GM19099 (cell line): ENCODE results near the gene TST.

Experiments used
- POLR2A ChIP-seq: IDR thresholded peaks from 3 replicates; pipeline ENCODE4 v1.6.1; 2011; ENCODE audit warnings: low read depth; ENCODE audit not compliant: insufficient read length; ENCODE audit errors: extremely low read depth

TST gene

DNA sequence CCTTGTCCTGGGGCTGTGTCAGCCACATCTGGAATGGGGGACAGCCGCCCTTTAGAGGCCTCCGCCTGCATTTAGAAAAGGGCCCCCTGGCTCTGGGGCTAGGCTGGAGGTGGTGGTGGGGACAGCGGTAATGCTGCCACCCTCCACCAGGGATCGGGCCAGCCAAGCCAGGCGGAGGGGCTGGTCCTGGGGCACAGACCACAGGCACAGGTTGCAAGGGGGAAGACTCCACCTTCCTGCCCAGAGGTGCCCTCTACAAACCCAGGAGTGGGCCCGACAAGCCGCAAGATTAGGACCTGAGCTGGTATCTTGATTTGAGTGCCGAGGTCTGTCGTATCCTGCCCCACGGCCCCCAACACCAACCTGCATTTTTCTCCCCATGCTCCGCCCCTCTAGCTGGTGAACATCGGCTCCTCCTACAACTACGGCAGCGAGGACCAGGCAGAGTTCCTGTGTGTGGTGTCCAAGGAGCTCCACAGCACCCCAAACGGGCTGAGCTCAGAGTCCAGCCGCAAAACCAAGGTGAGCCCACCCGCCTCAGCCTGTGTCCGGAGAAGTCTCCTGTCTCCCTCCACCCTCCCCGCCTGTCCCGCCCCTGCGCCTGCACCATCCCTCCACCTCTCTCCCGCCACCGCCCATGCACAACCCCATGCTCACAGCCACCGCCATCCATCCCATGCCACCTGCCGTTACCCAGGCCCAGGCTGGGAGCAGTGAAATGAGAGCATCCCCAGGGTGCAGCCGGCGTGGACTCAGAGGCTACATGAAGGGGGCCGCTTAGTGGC, 39.9 kb upstream of the TST start:
- TF ChIP-seq POLR2A, result no peak

DNA sequence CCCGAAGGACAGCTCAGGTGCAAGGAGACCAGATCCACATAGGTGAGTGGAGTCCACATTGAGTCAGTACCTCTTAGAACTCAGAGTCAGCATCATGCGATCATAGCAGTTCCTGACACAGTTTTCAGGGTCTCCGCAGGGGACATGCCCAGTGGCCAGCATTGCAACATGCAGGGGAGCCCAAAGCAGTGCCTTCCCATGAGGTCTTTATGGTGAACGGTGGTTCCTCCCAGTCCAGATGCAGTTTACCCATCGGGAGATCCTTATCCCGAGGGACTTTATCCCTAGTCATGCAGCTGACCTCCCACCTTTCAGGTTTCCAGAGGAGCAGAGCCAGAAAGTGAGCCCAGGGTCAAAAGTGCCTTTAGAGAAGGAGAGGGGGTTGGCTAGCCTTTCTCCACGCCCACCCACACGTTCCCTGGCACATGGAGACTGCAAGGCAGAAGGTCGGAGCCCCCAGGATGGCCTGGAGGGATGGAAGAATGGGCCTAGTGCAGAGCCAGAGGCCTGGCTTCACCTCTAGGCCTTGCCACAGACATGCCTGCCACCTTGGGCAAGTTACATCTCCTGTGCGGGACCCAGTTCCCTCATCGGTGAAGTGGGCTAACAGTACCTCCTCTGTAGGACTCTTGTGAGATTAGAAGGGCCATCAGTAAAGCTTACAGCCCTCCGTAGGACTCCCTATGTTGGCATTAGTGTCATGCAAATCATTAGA, 38.7 kb upstream of the TST start:
- TF ChIP-seq POLR2A, result no peak

DNA sequence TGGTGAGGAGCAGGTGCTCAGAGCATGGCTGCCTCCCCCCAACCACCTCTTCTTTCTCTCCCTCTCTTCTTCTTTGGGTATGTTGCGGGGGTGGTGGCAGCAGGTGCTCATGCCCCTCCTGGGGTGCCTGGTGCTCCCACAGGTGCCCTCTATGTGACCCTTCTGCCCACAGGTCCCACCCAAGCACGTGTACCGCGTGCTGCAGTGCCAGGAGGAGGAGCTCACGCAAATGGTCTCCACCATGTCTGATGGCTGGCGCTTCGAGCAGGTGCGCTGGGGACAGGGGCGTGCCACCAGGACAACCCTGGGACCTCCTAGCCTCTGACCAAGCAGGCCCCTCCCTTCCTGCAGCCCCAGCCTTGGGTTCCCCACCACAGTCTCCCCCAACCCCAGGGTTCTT, 38.0 kb upstream of the TST start:
- no peak for TF ChIP-seq POLR2A

DNA sequence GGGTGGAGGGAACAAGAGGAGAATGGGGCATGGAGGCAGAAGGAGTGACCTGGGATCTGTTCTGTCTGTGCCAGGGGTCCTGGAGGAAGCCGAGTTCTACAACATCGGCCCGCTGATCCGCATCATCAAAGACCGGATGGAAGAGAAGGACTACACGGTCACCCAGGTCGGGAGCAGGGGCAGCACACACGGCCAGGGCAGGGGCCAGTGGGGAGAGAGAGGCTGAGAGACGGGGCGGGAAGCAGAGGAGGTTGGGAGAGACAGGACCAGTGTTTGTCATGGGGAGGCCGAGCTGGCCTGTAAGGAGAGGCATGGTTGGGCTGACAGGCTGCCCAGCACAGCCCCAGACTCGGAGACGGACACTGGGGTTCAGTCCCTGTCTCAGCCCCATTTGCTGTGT, 37.0 kb upstream of the TST start:
- no peak for TF ChIP-seq POLR2A

DNA sequence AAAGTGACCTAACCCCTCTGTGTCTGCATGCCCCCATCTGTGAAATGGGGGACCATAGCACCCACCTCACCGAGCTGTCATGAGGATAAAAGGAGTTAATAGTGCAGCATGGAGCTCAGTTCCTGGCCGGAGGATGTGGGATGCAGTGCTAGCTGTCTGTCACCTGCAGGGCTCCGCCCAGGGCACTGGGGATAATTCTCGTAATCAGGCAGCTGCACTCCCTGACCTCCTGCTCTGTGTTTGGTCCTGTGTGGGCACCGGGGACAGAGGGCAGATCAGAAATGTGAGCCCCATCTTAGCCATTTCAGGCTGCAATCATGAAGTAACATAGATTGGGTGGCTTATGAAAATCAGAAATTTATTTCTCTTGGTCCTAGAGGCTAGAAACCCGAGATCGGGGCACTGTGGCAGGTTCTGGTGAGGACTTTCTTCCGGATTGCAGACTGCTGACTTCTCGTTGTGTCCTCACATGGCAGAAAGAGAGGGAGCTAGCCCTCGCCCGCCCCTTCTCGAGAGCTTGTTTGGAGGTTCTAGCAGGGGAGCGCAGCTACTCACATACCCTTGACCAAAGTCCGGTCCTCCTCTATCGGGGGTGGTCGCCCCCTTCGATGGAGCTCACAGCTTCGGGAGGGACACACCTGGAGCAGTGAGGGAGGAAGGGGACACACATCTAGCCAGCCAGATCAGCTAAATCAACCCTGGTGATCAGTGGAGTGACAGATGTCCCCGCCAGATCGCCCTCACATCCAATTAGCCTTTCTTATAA, 35.5 kb upstream of the TST start:
- TF ChIP-seq POLR2A, result no peak

DNA sequence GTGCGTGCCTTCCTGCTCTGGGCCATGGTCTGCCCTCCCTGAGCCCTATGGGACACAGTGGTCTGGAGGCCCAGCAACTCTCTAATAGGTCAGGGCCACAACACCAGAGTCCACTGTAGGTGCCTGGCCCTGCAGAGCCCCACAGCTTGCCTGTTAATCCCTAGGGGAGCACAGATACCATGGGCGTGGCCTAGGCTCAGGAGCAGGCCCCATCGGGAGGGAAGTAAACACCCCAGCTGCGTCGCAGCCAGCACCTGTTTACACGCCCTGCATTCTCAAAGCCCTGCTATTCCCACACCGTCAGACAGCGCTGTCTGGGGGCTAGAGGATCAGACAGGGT, 34.8 kb upstream of the TST start:
- no peak for TF ChIP-seq POLR2A

DNA sequence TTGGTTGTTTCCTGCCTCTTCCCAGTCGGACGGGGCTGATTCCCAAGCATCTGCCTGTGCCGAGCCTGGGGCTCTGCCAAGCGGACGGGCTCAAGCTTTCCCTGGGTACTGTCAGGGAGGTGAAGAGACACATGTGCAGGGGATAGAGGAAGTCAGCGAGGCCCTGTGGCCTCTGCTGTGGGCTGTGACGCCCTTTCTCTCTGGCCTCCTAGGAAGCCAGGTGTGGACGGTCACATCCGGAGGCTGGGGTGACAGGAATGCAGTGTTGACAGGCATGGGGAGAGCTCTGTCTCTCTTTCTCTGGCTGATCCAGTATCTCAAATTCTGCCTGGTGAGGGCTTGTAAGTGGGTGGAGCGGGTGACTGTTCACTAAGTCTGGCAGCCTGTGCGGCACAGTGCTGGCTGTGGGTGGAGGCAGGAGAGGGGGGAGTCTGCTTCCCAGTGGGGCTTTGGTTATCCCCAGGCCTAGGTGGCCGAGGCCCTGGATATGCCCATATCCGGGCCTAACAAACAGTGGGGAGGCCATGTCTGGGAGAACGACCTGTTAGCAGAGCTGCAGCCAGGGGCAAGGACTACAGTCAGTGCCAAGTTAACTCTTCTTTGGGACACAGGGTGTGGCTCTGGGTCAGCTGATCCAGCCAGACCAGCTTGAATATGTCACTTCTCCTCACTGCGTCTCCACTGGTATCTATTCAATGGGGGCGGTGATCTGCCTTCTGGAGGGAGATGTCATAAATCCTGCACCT, 34.2 kb upstream of the TST start:
- no peak for TF ChIP-seq POLR2A

DNA sequence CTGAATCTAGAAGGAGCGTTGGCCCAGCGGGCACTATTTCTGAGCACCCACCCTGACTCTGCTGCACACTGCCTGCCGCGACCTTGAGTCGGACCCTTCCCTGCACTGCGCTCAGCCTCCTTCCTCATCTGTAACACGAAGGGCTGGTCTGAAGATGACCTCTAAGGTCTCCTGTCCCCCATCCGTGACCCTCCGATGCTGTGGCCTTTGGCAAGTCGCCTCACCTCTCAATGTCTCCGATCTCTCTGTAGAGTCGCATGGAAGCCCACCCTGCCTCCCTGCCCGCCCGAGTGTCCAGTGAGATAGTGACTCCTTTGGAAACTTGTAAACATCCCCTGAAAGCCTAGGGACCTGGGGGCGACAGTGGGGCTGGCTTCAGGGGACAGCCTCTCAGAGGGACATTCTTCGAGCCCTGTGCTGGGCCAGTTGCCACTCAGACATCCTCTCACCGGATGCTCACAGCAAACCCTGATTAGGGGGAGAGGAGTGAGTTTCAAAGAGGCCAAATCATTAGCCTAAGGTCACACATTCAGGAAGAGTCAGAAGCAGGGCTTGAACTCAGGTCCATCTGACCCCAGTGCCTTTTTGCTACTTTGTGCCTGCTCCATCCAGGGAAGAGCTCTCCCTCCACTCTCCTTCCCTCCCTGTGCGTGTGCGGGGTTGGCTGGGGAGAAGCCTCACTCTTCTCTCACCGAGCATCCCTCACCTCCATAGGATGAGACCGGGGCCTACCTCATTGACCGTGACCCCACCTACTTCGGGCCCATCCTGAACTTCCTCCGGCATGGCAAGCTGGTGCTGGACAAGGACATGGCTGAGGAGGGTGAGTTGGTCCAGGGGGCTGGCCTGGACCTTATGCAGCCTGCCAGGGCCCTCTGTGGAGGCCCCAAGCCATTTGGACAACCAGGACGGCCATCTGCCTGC, 33.4 kb upstream of the TST start:
- no peak for TF ChIP-seq POLR2A

DNA sequence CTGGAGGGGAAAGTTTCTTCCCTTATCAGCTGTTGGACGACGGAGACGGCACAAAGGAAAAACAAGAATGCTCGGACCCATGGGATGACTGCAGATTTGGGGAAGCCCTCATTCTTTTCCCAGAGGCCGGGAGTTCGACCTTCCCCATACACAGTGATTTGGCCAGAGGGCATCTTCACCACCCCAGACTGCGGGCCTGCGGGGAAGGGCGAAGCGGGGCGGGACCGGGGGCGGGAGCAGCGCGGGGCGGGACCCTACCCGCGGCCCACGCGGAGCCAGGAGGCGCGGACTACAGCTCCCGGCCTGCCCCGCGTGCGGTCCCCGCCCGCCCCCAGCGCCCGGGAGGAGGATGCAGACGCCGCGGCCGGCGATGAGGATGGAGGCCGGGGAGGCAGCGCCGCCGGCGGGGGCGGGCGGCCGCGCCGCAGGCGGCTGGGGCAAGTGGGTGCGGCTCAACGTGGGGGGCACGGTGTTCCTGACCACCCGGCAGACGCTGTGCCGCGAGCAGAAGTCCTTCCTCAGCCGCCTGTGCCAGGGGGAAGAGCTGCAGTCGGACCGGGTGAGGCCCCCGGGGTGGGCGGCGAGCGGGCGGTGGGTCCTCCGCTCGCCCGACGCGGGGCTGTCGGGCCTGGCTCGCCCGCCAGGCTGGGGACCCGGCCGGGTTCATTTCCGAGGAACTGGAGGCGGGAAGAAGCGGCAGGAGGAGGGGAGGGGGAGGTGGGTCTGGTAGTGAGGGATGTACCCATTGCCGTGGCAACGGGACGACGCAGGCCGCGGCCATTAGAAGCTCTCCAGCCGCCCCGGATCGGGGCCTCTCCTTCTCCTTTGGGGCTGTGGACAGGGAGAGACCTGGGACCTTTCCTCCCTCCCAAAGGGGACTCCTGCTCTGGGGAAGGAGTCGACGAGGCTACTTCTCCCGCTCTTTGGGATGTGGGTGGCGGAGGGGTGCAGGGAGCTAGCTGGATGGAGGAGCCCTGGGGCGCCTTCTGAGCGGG, 32.4 kb upstream of the TST start, which contains the start of gene KCTD17:
TSS of gene KCTD17 (plus strand) at position 352 of the 995 bp plus-strand sequence. CDS start at position 371, 19 bp downstream.
- TF ChIP-seq POLR2A, result peak; percentile 57

DNA sequence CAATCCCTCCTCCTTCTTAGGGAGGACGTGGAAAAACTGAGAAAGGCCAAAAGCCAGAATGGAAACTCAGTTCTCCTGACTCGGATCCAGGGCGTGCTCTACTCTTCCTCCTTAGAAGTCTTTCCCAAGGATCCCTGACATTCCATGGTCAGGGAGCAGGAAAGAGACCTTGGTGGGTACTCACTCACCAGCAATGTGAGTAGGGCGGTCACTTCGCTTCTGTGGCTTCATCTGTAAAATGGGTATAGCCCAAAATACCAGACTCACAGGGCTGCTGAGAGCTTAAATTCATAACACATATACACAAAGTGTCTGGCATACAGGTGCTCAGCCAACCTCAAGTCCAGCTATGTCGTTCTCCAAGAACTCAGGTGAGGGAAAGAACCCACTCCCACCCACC, 31.7 kb upstream of the TST start:
- no peak for TF ChIP-seq POLR2A

DNA sequence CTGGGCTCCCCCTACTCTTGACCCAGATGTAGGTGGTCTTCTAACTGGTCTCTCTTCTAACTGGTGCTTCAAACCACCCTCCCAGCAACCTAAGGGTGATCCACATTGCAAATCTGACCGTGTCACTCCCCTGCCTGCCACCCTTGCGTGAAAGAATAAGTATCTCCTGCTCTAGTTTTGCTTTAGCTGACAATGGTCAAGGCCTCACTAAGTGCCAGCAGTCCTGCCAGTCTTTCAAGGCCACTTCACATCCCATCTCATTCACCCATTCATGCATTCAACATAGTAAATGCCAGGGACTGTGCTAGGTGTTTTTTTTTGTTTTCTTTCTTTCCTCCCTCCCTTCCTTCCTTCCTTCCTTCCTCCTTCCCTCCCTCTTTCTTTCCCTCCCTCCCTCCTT, 30.0 kb upstream of the TST start:
- TF ChIP-seq POLR2A, result no peak

DNA sequence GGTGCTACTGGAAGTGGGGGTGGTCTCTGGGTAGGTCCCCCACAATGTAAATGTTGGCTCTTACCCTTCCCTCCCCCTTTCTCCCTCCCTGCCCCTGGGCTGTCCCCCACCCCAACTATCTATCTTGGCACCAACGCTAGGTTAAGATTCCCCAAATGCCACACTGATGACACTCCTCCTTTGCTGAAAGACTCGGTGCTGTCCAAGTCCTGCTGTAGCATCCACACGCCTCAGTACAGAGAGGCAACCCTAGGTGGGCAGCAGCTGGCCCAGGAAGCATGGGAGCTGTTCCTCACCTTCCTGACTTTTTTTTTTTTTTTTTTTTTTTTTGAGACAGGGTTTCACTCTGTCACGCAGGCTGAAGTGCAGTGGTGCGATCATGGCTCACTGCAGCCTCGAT, 28.9 kb upstream of the TST start:
- TF ChIP-seq POLR2A, result no peak

DNA sequence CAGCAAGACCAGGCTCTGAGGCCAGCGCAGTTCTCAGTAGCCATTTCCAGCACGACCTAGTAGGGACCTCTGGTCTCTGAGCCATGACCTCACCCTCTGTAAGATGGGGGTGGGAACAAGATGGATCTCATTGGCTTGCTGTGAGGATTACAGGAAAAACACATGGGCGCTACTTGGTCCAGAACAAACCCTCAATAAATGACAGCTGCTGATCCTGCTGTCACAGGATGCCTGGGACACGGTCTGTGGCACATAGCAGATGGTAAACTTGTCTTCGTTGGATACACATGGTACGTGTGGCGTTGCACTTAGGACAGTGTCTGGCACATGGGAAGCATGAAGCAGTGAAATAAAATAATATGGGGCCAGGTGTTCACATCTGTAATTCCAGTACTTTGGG, 27.8 kb upstream of the TST start:
- no peak for TF ChIP-seq POLR2A
